ENCODE results near the gene GALNT13.

GALNT13 gene

DNA sequence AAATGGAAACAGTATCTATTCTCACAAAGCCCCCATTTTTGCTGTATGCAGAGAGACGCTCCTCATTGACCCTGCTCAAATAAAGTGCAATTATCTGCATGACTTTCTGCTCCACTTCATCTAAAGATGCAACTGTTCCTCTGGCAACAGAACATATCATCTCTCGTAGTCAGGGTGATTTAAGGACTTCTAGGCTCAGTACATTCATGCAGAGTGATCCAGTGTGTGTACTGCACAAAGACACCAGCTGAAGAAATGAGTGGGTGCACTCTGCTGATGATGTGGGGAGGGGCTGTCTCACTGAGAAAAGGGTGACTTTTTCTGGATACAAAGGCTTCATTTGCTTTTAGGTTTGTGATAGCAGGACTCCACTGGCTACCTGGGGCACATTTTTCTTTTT is 355.2 kb downstream of the GALNT13 start:
- no peak for DNase-seq (ENCODE audit: low read depth)

DNA sequence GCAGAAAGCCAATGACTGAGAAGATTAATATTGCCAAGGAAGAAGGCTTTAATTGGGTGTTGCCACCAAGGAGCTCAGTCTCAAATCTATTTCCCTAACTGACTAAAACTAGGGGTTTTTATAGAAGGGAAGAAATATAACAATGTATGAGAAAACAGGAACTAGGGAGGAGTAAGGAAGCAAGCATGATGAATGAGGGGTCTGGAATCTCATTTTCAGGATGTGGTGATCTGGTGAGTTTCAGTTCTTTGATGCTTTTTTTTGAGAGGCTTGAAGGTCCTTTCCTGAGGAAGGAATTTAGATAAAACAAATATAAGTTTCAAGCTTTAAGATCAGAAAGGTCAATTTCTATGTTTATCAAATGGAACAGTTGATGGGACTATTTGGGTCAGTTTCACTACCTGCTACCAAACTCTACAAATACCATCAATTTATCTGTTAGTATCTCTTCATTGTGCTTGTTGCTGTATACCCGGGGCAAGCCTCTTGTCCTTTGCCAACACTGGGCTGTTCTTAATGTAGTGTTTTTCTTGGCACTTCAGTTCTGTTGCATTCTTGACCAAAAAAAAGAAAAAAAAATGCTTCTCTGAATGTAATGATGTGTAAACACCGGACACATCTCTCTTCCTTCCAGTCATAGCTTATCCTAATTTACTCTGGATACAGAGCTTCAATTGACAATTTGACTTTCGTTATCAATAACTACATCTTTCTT is 357.0 kb downstream of the GALNT13 start:
- DNase-seq (ENCODE audit: low read depth): no peak

DNA sequence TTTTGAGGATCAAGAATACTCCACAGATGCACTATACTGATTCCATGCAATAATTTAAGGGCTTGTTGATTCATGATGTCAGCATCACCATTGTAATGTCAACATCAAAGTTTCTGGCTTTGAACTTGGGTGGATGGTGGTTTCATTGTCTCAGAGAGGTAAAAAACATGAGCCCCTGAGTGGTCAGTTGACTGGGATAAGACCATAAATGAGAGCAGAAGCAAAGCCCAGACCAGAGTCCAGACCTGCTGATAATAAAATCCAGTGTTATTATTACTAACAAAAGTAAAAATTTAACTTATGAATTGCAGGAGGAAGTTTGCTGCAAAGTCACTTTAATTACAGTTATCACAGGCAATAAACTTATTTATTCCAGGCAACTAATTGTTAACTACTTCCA is 358.2 kb downstream of the GALNT13 start:
- no peak for DNase-seq (ENCODE audit: low read depth)

DNA sequence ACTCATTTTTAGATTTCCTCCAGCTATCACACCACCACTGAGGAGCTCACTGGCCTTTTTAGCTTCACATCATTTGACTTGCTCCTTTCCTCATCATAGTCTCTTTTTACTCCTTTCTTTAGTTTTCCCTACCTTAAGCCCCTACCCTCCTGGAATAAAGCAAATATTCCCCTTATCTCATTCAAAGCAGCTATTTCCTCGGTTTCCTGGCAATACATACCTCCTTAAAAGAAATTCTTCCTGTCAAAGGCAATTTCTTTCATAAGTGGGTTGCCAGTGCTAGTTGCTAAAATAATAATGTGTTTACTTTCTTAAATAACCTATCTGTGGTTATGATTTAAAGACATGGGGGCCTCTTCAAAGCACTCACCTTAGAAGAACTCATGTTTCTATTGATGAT is 359.3 kb downstream of the GALNT13 start:
- DNase-seq (ENCODE audit: low read depth): no peak

- DNase-seq (ENCODE audit: low read depth): no peak
These were observed 361.5 kb downstream of the GALNT13 start for GRCh38 chr2:154233231-154233630.

GRCh38 chr2:154238252-154238651 is 366.5 kb downstream of the GALNT13 start:
- DNase-seq (ENCODE audit: low read depth): no peak

DNA sequence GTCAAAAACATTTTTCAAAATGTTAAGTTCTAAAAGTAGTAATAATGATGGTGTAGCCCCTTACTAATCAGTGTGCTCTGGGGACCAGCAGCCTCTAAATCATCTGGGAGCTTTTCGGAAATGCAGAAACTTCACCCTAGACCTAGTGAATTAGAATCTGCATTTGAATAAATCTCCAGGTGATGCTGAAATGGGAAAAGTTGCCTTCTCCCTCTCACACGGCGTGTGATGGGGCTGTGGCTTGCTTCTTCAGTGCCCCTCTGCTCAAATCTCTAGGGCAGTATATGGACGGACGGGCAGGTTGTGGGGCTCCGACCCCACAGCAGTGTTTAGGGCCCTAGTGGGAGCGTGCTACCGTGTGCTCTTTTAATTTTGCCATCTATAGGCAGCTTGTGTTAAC is 368.6 kb downstream of the GALNT13 start:
- no peak for DNase-seq (ENCODE audit: low read depth)

DNA sequence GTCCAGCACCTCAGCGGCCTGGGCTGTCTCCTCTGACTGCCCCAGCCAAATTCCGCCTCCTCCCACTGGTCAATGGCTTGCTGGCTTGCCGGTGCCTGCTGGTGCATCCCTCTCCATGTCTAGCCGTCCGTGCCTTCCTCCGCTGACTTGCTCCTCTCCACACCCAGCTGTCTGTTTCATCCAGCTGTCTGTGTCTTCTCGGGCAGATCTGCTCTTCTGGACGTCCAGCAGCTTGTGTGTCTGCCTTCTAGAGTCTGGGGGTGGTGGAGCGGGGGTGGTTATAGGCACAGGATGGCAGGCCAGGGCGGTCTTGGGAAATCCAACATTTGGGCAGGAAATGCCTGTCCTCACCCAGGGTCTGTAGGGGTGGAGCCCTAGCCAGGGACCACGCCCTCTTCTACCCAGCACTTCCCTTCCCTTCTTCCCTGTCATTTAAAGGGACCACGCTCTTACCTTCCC is 369.2 kb downstream of the GALNT13 start:
- no peak for DNase-seq (ENCODE audit: low read depth)

- DNase-seq (ENCODE audit: low read depth): no peak
These were observed 371.0 kb downstream of the GALNT13 start for GRCh38 chr2:154242687-154243086.

DNA sequence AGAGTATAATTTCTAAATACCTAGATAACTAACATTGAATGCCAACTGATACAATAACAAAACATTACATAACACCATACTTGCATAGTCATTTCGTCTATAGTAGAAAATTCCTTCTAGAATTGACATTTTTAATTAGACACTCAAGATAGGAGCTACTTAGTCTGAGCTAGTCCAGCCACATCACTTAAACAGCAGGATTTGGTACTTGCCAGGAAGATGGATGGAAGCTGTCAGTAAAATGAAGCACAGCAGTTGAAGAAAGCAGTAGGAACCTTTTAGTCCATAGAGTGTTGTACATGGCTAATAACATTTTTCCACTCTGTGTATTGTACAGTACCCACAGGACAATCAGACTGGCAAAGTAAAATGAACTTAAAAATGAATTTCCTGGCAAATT is 372.0 kb downstream of the GALNT13 start:
- DNase-seq (ENCODE audit: low read depth): no peak

DNA sequence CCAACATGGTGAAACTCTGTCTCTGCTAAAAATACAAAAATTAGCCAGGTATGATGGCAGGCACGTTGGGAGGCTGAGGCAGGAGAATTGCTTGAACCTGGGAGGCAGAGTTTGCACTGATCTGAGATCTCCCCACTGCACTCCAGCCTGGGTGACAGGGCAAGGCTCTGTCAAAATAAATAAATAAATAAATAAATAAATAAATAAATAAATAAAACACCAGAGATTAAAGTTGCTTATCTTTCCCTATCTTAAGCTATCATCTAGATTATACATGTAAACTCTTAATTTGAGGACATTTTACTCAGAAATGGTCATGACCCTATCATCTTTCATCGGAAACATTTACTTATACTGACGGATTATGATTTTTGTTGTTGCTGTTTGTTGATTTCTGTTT is 373.2 kb downstream of the GALNT13 start:
- no peak for DNase-seq (ENCODE audit: low read depth)

DNA sequence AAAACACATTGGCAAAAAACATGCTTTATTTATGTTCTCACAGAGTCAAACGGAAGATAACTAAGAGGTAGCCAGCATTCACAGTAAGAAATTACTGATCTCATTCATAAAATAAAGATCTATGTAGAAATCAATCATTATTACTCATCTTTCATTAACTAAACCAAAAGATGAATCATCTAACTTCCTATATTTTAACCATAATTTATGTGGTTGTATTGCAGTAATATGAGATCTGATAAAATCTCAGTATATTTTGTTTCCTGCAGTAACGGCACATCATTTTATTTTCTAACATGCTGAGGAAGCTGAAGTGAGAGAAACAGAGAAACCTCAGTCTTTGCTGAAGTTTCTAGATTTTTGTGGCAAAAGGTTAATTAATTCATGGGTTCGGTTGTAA is 375.8 kb downstream of the GALNT13 start:
- DNase-seq (ENCODE audit: low read depth): no peak

- DNase-seq (ENCODE audit: low read depth): no peak
These were observed 384.4 kb downstream of the GALNT13 start for GRCh38 chr2:154256136-154256535.

- DNase-seq (ENCODE audit: low read depth): no peak
These were observed 387.3 kb downstream of the GALNT13 start for GRCh38 chr2:154259030-154259429.

- DNase-seq (ENCODE audit: low read depth): no peak
These were observed 389.8 kb downstream of the GALNT13 start for GRCh38 chr2:154261473-154262027.

- no peak for DNase-seq (ENCODE audit: low read depth)
These were observed 391.5 kb downstream of the GALNT13 start for GRCh38 chr2:154263206-154263605.

- no peak for DNase-seq (ENCODE audit: low read depth)
These were observed 392.3 kb downstream of the GALNT13 start for GRCh38 chr2:154264024-154264423.

GRCh38 chr2:154267983-154268382 is 396.3 kb downstream of the GALNT13 start:
- DNase-seq (ENCODE audit: low read depth): no peak

- DNase-seq (ENCODE audit: low read depth): no peak
These were observed 408.8 kb downstream of the GALNT13 start for GRCh38 chr2:154280543-154280942.

GRCh38 chr2:154289870-154290269 is 418.1 kb downstream of the GALNT13 start:
- no peak for DNase-seq (ENCODE audit: low read depth)

DNA sequence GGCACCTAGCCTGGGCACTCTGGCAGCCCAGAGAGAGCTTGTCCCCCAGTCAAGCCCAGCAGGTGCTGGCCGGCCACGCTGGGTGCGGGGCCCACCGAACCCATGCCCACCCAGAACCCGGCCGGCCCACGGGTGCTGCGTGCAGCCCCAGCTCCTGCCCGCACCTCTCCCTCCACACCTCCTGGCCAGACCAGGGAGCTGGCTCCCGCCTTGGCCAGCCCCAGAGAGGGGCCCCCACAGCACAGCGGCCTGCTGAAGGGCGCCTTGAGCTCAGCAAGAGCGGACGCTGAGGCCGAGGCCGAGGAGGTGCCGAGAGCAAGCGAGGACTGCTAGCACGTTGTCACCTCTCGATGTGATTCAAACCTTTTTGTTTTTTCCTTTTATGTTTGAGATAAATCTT is 419.8 kb downstream of the GALNT13 start:
- no peak for DNase-seq (ENCODE audit: low read depth)

DNA sequence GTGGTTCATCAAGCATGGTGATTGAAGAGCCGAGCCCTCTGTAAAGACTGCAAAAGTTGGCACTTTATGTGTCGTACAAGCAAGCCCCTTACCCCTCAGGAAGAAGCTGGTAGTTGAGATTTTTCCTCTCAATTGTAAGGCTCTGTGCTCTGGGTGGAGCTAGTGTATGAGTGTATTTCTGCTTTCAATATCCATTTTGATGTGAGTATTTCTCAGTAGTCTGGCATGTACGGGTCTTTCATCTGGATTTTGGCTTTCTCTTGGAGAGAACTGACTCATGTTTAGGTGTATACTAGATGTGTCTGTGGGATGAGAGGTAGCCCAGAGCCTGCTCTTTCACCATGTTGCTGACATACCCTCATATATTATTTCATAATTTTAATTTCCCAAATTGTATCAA is 420.2 kb downstream of the GALNT13 start:
- DNase-seq (ENCODE audit: low read depth): no peak

DNA sequence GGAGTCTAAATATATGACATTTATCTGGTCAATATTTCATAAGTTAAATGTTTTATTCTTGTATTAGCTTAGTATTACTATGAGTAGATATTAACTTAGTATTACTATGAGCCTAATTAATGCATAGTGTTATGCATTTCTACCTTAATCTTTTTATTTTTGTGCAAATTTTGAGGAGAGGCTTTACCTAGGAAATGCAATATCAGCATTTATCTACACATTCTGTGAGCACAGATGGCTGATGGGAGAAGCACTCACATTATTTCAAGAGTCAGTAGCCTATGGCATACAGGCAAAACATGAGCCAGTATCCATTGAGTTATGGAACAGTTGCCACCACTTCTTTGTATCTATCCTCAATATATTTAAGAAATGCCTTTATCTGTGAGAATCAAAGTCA is 422.1 kb downstream of the GALNT13 start:
- no peak for DNase-seq (ENCODE audit: low read depth)
